ENCODE results near the gene APPL2.

APPL2 gene

DNA sequence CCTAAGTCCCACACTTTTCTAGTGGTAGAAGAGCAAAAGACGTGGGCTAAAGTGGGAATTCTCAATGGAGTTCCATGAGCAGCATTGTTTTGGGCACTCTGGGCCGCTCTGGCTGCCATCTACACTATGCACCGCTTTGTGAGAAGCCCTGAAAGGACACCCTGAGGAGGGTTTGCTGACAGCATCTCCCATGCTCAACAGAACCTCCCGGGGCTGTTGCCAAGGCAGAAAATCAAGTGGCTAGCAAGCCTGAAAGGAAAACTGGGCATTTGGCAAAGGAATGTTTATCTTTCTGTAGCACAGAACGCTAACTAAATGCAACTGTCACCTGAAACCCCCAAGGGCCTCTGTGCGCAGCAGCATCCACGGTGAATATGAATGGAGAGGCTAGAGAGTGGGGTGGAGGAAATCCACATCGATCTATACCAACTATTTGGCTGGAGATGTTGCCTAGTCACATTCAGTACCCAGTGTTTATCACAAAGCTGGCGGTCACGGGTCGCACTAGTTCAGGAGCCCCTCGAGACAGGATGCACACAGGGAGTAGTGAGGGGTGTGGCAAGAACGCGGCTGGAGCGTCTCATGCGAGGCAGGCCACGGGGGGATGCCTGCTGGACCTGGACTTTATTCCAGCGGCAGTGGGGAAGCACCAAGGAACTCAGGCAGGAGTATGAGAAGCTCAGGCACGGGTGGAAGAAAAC, 14.2 kb downstream of the APPL2 start:
- no peak for DNase-seq

DNA sequence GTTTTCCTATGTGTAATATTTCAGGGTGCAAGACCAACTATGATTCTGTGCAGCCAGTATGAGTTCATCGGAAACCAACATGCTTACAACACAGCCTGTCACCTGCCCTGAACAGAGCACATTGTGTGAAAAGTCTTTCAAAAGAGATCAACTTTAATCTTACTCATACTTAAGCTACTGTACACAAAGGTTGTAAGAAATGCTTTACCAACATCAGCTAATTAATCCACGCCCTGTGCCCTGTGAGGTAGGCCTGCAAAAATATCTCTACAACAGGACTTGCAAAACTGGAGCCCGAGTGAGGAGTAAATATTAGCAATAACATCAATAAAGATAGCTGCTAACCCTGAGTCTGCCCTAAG, 15.1 kb downstream of the APPL2 start:
- no peak for DNase-seq

DNA sequence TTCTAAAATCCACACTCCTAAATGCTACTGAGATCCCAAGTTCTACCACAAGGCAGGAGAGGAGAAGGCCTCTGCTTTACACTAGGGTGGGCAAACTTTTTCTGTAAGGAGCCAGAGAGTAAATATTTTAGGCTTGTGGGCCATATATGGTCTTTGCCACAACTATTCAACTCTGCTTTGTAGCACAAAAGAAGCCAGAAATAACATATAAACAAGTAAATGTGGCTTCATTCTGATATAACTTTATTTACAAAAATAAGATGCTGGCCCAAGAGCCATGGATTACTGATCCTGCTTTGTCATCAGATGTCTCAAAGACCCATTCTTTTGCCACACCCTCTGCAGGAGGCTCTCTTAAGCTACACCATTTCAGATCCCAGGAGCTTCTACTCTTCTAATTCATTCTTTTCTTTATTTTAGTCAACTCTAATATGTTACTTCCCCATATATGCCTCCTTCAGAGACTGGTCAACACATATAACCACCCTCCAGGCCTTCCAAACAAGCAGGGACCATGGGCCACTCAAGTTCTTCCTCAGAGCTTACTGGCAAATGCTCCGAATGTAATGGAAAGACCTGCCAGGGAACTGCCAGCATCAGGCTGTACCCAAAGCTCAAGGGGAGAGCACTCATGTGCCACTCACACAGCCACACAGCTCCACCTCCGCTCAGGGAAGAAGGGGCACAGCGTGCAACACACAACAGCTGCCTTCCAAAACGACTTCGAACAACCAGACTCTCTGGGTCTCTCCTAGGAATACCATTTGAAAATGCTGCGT, 15.6 kb downstream of the APPL2 start:
- no peak for DNase-seq

DNA sequence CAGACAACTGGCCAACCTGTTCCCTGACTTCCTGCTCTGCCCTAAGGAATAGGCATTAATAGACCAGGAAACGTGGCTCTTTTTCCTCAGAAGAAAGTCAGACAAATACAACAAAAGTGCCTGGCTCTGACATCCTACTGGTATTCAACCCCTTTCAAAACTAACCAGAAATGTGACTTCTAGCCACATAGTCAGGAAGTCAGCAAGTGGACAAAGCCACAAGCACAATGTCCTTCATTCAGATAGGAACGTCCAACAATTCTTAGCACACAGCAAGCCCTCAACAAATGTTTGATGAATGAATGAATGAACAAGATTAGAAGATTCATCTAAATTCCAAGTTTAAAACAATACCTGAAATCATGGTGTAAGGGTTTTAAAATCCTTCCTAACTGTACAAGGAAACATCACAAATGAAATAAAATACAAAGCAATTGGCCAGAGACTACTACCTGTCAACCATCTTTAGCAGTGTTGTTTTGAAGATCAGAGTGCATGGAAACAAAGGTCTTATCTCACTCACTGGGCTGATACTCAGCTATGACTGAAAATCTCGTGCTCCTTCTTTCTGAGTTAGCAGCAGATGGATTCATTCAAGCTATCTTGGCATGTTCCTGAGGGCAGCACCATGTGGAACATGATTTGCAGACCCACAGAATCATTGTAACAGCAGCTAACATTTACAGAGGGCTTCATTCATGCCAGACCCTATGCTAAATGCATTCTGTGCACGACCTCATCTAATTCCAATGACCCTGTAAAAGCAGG, 16.5 kb downstream of the APPL2 start:
- DNase-seq: no peak

DNA sequence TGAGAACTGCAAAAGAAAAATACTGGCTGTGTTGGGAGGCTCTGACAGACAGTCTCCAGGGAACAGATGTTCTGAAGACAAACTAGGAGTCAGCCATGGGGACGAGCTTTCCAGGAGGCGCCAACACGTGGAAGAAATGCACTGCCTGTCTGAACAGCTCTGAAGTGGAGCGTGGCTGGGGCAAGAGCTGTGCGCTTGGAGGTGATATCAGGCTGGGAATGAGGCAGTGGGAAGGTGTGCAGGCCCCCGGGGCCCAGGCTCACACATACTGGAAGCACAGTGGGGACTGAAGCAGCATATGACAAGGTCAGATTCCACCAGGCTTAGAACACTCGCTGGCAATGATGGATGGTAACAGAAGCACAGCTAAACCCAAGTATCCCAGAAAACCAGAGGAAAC, 17.5 kb downstream of the APPL2 start:
- DNase-seq: no peak

DNA sequence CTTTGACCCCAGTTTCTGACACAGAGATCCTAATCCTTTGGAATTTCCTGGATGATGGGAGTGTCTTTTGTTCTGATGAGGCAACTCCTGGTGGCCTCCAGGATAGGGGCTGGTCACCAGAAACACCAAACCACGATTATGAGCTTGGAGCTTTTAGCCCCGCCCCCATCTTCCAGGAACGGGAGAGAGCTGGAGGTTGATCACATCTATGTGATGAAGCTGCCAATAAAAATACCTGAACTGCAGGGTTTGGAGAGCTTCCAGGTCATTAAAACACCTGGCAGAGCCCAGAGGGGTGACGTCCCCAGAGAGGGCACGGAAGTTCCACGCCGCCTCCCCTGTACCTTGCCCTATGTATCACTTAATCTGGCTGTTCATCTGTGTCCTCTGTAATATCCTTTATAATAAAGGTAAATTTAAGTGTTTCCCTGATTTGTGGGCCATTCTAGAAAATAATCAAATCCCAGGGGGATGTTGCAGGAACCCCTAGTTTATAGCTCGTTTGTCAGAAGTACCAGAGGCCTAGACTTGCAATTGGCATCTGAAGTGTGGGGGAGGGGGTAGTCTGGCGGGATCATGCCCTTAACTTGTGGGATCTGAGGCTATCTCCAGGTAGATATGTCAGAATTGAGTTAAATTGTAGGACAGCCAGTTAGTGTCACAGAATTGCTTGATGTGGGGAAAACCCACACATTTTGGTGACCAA, 21.2 kb downstream of the APPL2 start:
- no peak for DNase-seq

DNA sequence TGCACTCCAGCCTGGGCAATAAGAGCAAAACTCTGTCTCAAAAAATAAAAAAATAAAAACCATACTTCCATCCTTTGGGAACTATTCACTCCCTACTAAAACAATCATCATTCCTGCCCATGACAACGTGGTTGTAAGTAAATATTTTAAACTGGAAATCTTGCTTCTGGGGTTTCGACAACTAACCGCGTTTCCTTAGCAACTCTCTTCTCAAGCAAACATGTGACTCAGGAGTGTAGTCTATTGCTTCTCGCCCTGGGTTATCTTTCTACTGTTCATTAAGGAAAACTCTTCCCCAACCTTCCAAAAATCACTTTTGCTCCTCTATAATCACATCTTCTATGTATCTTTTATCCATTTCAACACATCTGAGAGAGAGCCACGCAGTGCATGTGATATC, 21.8 kb downstream of the APPL2 start:
- no peak for DNase-seq

DNA sequence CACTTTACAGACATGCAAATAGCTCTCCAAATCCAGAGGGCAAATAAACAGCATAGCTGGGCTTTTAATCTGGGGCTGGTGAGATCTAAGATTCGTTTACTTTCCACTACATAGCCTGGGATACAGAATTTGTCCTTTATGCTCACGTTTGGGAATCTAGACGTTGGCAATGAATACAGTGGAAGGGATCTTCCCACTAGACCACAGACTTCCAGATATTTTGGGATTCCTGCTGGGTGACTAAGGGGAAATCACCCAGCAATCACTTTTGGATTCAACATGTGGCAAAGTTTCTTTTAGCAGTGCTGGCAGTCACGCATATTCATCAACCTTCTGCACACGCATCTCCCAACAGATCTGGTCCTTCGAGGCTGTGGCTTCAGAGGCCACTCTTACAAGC, 23.5 kb downstream of the APPL2 start:
- no peak for DNase-seq

DNA sequence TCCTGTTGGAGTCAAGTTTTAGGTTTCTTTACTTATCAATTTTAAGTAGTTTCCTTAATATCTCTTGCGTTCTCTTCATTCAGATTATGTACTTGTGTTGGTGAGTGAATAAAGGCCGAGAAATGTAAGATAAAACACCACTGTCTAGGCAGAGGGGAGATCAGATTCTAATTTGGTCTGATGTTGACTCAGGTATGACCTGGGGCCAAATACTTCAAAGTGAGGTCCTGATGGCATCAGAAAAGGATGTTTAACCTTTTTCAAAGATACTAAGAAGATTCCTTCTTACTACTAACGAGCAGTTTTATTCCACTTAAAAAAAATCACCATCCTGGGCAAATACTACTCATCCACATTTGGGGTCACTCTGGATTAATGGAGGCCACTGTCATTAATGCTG, 26.9 kb downstream of the APPL2 start:
- DNase-seq: no peak

DNA sequence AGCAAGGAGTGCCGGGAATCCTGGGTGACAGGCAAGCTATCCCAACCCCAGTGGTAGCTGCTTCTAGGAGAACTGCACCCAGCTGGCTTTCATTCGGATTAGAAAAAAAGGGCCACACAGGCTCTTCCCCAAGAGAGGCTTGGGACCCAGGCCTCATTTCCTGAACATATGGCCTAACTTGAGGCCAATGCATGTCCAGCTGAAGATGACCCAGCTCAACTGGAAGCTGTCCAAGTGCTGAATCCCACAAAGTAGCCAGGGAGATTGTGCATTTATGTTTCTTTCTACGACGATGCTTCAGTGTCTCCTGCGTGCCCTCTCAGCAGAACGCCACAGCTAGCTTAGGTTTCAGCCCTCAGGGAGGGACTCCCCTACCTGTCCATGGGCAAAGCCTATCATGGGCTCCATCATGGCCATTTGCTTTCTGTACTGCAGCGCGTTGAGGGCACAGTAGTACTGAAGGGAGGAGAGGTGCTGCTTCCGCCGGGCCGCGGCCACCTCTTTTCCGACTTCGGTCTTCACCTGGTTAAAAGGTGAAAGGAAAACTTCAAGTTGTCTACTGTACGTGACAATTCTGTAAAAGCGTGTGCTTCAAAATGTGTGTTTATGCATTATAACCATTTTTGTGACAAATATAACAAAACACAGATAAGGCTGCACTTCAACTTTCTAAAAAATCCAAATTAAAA, 29.1 kb downstream of the APPL2 start:
- DNase-seq: no peak

DNA sequence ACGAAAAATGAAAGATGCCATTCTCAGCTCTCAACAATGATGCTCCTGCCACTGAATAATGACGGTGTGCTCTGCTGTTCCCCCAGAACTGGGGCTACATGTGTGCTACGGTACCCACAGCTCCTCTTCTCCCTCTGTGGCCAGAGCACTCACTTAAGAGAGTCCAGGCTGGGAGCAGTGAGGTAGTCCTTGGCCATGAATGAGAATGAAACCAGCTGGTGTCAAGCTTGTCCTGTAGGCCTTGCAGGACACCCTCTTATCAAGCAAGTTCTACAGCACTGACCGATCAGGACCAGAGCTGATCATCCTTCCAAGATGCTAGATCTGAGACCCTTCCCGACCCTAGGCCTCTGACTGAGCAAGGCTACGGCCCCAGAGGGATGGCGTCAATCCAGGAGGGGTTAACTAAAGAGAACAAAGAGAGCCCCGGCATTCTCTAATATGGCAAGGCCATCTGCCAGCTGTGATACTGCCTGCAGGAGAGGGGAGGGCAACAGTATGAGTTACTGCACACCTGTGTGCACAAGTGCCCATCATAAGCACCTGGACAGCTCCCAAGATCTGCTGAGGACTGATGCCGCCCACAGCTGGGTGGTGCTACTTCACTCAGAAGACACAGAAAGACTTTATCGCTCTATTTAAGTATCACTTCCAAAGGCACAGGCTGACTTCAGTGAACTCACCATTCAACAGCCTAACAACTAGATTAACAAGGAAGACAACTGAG, 30.5 kb downstream of the APPL2 start:
- DNase-seq: no peak

DNA sequence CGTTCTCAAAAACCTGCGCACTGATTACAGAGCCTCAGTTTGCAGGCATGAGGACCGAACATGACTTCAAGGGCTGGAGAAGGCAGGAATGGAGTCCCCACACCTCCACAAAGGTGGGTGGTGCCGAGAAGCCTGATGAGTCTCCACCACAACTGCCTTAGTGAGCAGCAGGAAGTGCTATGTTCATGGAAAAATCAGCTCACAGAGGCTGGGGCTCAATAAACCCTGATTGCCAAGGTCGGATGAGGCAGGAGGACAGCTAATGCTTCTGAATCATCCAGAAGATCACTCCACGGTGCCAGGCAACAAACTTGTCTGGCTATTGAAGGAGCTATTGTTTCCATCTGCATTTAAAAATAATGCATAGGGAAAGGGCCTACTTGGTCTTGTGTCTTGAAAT, 31.1 kb downstream of the APPL2 start:
- DNase-seq: no peak

DNA sequence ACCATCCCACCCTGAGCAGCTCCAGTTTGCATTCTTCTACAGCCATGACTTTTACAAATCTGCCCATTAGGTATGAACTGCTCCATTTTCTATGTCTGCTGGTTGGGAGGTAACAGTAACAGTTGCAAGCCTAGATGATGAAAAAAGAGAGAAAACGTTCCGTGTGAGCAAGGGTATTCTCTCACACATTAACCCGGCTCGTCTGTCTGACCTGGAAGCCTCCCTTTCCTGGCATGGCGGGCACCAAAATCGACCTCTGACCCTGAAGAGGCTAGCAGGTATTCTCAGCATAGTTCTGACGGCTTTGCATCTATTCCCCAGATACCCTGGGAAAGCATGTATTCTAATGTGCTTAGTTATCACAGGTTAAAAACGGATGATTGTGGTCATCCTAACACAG, 31.8 kb downstream of the APPL2 start:
- DNase-seq: no peak

DNA sequence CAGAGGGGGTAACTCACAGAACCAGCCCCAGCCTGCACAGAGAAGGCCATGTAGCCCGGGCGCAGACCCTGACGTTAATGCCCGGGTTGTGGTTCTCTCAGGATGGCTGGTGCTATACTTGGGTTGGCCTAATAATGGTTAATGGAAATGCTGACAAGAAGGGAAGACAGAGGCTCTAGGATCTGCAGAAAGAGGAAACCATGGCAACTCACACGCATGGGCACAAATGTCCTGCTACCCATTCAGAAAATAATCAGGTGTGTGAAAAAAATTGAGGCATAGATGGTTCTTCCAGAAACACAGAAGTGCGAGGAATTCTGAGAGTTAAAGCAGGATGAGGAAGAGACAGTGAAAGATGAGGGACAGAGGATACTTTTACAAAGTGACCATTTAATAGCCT, 33.8 kb downstream of the APPL2 start:
- DNase-seq: no peak

DNA sequence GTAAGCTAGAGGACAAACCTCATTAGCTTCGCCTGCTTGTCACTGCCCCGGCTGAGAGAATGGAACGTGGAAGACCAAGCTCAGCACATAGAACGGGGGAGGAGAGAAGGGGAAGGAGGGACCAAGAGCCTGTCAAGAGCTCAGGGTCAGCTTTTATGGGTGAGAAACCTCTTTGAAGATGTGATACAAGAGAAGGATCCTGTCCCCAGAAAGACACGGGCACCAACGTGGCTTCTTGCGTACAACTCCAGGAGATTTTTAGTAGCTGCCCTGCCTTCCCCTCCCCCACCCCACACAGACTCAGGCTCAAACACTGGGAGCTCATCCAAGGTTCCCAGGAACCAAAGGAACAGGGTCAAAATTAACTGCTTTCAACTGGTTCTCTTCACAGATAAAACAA, 34.7 kb downstream of the APPL2 start:
- DNase-seq: no peak

DNA sequence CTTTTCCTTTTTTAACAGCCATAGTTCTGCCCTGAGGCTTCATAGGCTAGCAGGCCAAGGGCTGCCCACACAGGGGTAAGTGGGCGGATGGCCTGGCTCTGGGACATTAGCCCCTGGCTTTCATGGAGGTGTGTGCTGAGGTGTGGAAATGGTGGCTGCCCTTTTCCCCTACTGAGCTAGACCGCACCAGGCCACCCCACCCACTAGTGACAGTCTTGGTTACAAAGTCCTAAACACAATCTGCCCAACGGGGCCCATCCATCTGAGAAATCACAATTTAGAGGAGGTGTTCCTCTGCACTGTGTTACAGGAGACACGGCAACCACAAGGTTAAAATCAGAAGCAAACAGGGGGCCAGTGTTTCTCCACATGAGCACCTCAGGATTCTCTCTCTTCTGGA, 35.6 kb downstream of the APPL2 start:
- no peak for DNase-seq

DNA sequence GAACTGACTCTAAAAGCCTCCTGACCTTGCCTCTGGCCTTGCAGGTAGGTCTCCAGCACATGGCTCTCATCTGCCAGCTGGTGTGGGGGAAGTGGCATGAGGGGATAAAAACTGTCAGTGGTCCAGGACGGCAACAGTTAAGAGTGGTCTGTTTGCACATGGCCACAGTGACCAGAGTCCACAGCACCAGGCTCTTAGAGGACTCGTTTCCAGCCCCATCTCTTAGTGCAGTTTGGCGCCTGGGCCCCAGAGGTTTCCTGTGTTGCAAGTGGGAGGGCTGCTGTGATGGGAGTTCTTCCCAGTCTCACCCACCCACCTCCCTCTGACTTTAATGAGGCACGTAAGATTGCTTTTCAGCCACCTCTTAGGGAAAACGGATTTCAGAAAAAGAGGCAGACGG, 37.0 kb downstream of the APPL2 start:
- DNase-seq: no peak

DNA sequence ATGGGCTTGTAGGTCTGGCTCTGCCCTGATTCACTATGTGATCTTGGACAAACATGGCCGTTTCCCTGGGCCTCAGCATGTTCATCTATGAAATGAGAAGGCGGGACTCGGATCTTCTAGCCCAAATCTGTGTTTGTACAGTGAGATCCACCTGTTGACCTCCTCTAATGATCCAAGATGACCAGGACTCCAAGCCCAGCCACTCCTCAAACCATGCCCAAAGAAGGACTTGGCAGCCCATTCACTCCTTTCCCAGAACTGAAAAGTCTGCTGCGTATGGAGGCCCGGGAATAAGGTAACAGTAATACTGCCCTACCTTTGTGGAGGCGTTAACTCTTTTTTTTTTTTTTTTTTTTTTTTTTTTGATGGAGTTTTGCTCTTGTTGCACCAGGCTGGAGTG, 39.9 kb downstream of the APPL2 start:
- DNase-seq: no peak

DNA sequence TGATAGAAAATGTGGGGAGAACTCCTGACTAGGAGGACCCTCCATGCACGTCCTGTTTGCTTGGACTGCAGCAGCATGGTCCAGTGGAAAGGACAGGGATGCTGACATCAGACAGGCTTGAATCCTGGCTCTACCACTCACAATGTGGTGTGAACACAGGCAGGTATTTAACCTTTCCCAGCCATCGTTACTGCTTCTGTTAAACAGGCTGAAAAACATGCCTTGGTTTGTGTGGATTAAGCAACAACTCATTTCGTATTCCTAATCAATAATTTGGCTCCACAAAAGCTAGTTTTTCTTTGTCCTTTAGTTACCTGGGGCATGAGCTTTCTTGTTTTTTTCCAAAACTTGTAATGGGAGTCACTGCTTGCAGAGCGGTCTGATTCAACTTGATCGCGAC, 41.0 kb downstream of the APPL2 start:
- DNase-seq: no peak

DNA sequence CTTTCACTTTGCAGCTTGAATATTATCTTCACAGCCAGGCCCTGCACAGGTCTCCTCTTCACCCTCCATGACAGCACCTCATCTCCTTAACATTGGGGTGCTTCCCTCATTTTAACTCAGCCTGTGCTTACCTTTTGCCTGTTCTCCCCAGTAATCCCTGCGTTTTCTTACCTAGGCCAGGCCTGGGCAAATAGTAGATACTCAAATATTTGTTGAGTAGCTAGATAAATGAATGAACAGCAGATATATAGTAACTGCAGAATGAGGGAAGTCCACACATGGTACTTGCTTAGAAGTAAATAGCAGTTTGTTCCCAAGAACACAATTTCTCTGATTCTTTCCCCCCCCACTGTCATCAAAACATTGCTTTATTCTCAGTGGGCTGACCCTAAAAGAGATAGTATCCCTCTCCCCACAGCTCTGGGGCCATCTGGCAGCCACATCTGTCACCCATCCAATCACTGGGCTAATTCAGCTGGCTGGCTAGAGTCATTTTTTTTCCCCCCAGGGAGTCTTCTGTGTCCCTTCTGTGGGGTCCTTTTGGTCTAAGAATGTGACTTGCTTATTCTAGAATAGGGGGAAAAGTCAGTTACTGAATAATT, 43.2 kb downstream of the APPL2 start:
- DNase-seq: no peak

DNA sequence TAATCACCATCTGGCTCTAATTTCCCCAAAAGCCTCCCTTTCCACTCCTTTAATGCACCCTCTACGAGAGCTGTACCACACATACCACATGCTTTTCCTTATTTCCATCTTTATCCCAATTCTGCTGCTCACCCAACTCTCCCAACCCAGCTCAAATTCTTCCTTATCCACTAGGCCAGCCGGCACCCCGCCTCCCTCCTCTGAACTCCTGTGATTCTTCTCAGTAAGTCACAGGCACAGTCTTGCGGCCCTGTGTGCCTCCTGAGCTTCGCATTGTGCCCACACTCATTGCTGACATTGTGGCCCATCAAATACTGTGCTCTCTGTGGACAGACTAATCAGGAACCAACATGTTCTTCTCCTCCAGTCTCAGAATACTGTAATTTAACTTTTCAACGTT, 45.4 kb downstream of the APPL2 start:
- DNase-seq: no peak

DNA sequence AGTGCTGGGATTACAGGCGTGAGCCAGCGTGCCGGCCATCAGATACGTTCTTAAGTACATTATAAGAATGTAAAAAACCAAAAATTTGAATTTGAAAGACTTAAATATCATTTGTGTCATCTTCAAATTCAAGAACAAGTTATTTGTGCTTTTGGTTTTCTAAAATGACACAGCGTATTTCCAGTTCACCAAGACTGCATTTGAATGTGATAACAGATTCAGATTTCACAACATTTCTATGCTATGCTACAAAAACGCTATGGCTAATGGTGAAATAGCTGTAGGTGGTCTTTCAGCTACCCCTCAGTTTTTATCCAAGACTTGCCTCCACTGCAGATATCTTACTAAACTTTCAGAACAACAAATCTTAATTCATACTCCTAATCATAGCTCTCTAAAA, 46.7 kb downstream of the APPL2 start:
- no peak for DNase-seq

Data from NCI-H748 treated with DMSO at 0.1 percent for 48 hours (cell line).